Liver (tissue), 9 donors: ENCODE results near the gene MESD. TPM values are rescaled to one million over a fixed set of nuclear protein-coding genes. Genes with fewer than 3 reads are reported as not detected.

Source experiments
- DNase-seq: peaks from one replicate; pipeline ENCODE4 v3.0.0-alpha.2; 2017; ENCODE audit warnings: low spot score
- H3K27ac ChIP-seq, 2 donors: one replicate each; pipeline ENCODE4 v1.7.0; 2013; ENCODE audit warnings: inconsistent platforms in 2 of 2, low read length in 2 of 2, control low read depth in 1 of 2, low read depth in 1 of 2, mild to moderate bottlenecking in 1 of 2
- H3K27me3 ChIP-seq, 4 donors: one replicate each; pipeline versions ENCODE4 v1.6.1 to v1.7.0; 2013; ENCODE audit warnings: low read length in 3 of 4, inconsistent platforms in 1 of 4, mild to moderate bottlenecking in 1 of 4, moderate library complexity in 1 of 4; ENCODE audit not compliant: control insufficient read depth in 4 of 4, insufficient read depth in 4 of 4
- H3K36me3 ChIP-seq, 4 donors: one replicate each; pipeline versions ENCODE4 v1.6.1 to v1.7.0; 2013; ENCODE audit warnings: low read length in 3 of 4, mild to moderate bottlenecking in 3 of 4, low read depth in 1 of 4, moderate library complexity in 1 of 4; ENCODE audit not compliant: control insufficient read depth in 4 of 4, insufficient read depth in 3 of 4
- H3K4me1 ChIP-seq, 4 donors: one replicate each; pipeline versions ENCODE4 v1.6.1 to v1.7.0; 2013; ENCODE audit warnings: low read length in 3 of 4, mild to moderate bottlenecking in 3 of 4, moderate library complexity in 1 of 4; ENCODE audit not compliant: control insufficient read depth in 4 of 4, insufficient read depth in 4 of 4
- H3K4me3 ChIP-seq, 3 donors: one replicate each; pipeline versions ENCODE4 v1.6.1 to v1.7.0; 2013; ENCODE audit warnings: low read length in 3 of 3, control low read depth in 1 of 3, low read depth in 1 of 3, mild to moderate bottlenecking in 1 of 3
- H3K9ac ChIP-seq, 2 donors: one replicate each; pipeline ENCODE4 v1.7.0; 2013; ENCODE audit warnings: low read length in 2 of 2, mild to moderate bottlenecking in 2 of 2, moderate library complexity in 2 of 2, control low read depth in 1 of 2, low read depth in 1 of 2
- H3K9me3 ChIP-seq, 4 donors: one replicate each; pipeline versions ENCODE4 v1.6.1 to v1.7.0; 2013; ENCODE audit warnings: low read length in 3 of 4; ENCODE audit not compliant: control insufficient read depth in 4 of 4
- EGR1 ChIP-seq, 2 donors: IDR thresholded peaks; 2 replicates each; pipeline ENCODE4 v1.6.1; 2016 to 2018; ENCODE audit warnings: antibody characterized with exemption in 2 of 2, low read depth in 2 of 2
- FOXA2 ChIP-seq: IDR thresholded peaks from 2 replicates; pipeline ENCODE4 v1.6.1; 2016; ENCODE audit warnings: antibody characterized with exemption
- GABPA ChIP-seq, 2 donors: IDR thresholded peaks in 1 of 2; conservative IDR thresholded peaks in 1 of 2; 2 replicates each; pipeline ENCODE4 v1.6.1; 2016; ENCODE audit warnings: antibody characterized with exemption in 2 of 2, mild to moderate bottlenecking in 1 of 2, moderate library complexity in 1 of 2
- HNF4A ChIP-seq, 2 donors: conservative IDR thresholded peaks; 2 replicates each; pipeline ENCODE4 v1.6.1; 2016; ENCODE audit warnings: antibody characterized with exemption in 2 of 2, mild to moderate bottlenecking in 2 of 2
- HNF4G ChIP-seq: IDR thresholded peaks from 2 replicates; pipeline ENCODE4 v1.6.1; 2016; ENCODE audit warnings: antibody characterized with exemption
- JUND ChIP-seq, 2 donors: IDR thresholded peaks; 2 replicates each; pipeline ENCODE4 v1.6.1; 2016; ENCODE audit warnings: antibody characterized with exemption in 2 of 2
- NR2F2 ChIP-seq: IDR thresholded peaks from 2 replicates; pipeline ENCODE4 v1.6.1; 2016; ENCODE audit warnings: antibody characterized with exemption
- RAD21 ChIP-seq, 2 donors: IDR thresholded peaks; 2 replicates each; pipeline ENCODE4 v1.6.1; 2016; ENCODE audit warnings: antibody characterized with exemption in 2 of 2, mild to moderate bottlenecking in 2 of 2
- REST ChIP-seq: IDR thresholded peaks from 2 replicates; pipeline ENCODE4 v1.6.1; 2016; ENCODE audit warnings: antibody characterized with exemption, mild to moderate bottlenecking
- RXRA ChIP-seq, 2 donors: IDR thresholded peaks; 2 replicates each; pipeline ENCODE4 v1.6.1; 2017 to 2018; ENCODE audit warnings: antibody characterized with exemption in 2 of 2, mild to moderate bottlenecking in 1 of 2
- SP1 ChIP-seq: IDR thresholded peaks from 2 replicates; pipeline ENCODE4 v1.6.1; 2018; ENCODE audit warnings: antibody characterized with exemption, mild to moderate bottlenecking
- TAF1 ChIP-seq: conservative IDR thresholded peaks from 2 replicates; pipeline ENCODE4 v1.6.1; 2016; ENCODE audit warnings: antibody characterized with exemption, mild to moderate bottlenecking
- WGBS: extraction: QIAGEN DNeasy Blood & Tissue Kit; methylation state at CpG from one replicate; pipeline ENCODE4 v1.1.7; 2013; 5-methylcytosine and 5-hydroxymethylcytosine counted together
- polyA plus RNA-seq, 2 donors: library from polyadenylated mRNA; stranded (reverse) in 1 of 2; unstranded in 1 of 2; fragments of 200-250 nt in 1 of 2; fragments of >200 nt in 1 of 2; fragmentation: Nextera tagmentation in 1 of 2; extraction: Ambion mirVana in 1 of 2; gene quantifications; one replicate each; pipeline versions ENCODE4 v1.2.1 to v1.2.3, GENCODE V29; 2013 to 2015
- total RNA-seq, 2 donors: library from RNA; depleted of rRNA; stranded (reverse); fragments of >200 nt; gene quantifications; one replicate each; pipeline ENCODE4 v1.2.3, GENCODE V29; 2014
- TF ChIP-seq, protein P1 (sequence below): IDR thresholded peaks from 2 replicates; pipeline ENCODE4 v1.6.1; 2016; ENCODE audit warnings: antibody characterized with exemption
- TF ChIP-seq, protein P2 (sequence below): fragments of 150-350 bp; IDR thresholded peaks from 2 replicates; pipeline ENCODE4 v1.5.1; 2017; ENCODE audit warnings: improper control_type of control experiment, low read depth, low read length; ENCODE audit not compliant: missing input control
- TF ChIP-seq, protein P3 (sequence below): IDR thresholded peaks from 2 replicates; pipeline ENCODE4 v1.6.1; 2016; ENCODE audit warnings: antibody characterized with exemption
- TF ChIP-seq, protein P4 (sequence below): IDR thresholded peaks from 2 replicates; pipeline ENCODE4 v1.6.1; 2016; ENCODE audit warnings: antibody characterized with exemption
- donor health status: healthy.
- donor health status: healthy.
- donor health status: healthy.
- donor health status: healthy.
- donor health status: healthy.

The MESD gene
- total and polyA plus RNA-seq, 4 donors = 15.3 to 24.0 (median 17.0) TPM

- WGBS = 96% methylated on average over 1 of the region's 1 CpG
- no peak for TF ChIP-seq GABPA (IDR thresholded peaks at IDR 0.05 in 1 of 2, conservative IDR thresholded peaks at IDR 0.05 in 1 of 2)
- TF ChIP-seq, protein P1, sequence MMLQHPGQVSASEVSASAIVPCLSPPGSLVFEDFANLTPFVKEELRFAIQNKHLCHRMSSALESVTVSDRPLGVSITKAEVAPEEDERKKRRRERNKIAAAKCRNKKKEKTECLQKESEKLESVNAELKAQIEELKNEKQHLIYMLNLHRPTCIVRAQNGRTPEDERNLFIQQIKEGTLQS = no peak
- TF ChIP-seq, protein P2, sequence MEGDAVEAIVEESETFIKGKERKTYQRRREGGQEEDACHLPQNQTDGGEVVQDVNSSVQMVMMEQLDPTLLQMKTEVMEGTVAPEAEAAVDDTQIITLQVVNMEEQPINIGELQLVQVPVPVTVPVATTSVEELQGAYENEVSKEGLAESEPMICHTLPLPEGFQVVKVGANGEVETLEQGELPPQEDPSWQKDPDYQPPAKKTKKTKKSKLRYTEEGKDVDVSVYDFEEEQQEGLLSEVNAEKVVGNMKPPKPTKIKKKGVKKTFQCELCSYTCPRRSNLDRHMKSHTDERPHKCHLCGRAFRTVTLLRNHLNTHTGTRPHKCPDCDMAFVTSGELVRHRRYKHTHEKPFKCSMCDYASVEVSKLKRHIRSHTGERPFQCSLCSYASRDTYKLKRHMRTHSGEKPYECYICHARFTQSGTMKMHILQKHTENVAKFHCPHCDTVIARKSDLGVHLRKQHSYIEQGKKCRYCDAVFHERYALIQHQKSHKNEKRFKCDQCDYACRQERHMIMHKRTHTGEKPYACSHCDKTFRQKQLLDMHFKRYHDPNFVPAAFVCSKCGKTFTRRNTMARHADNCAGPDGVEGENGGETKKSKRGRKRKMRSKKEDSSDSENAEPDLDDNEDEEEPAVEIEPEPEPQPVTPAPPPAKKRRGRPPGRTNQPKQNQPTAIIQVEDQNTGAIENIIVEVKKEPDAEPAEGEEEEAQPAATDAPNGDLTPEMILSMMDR = peak; percentile 66
- no peak for TF ChIP-seq NR2F2
- TF ChIP-seq, protein P3, sequence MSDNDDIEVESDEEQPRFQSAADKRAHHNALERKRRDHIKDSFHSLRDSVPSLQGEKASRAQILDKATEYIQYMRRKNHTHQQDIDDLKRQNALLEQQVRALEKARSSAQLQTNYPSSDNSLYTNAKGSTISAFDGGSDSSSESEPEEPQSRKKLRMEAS = no peak
- no peak for TF ChIP-seq SP1
- no peak for TF ChIP-seq JUND (IDR thresholded peaks at IDR 0.05)
- TF ChIP-seq, protein P4, sequence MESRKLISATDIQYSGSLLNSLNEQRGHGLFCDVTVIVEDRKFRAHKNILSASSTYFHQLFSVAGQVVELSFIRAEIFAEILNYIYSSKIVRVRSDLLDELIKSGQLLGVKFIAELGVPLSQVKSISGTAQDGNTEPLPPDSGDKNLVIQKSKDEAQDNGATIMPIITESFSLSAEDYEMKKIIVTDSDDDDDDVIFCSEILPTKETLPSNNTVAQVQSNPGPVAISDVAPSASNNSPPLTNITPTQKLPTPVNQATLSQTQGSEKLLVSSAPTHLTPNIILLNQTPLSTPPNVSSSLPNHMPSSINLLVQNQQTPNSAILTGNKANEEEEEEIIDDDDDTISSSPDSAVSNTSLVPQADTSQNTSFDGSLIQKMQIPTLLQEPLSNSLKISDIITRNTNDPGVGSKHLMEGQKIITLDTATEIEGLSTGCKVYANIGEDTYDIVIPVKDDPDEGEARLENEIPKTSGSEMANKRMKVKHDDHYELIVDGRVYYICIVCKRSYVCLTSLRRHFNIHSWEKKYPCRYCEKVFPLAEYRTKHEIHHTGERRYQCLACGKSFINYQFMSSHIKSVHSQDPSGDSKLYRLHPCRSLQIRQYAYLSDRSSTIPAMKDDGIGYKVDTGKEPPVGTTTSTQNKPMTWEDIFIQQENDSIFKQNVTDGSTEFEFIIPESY = no peak
- TF ChIP-seq RAD21 (IDR thresholded peaks at IDR 0.05) = peak; percentile 84 to 91
- TF ChIP-seq HNF4G = no peak
- TF ChIP-seq REST = no peak
- no peak for TF ChIP-seq EGR1 (IDR thresholded peaks at IDR 0.05; ENCODE audit: low read depth in 2 of 2)
- TF ChIP-seq HNF4A (conservative IDR thresholded peaks at IDR 0.05) = no peak
- TF ChIP-seq FOXA2 = no peak
- no peak for TF ChIP-seq TAF1
- TF ChIP-seq RXRA (IDR thresholded peaks at IDR 0.05) = no peak
- H3K9ac ChIP-seq = no peak overlapping the region
- peaks cover 3 to 7% (median 3%) of the 10 kb centered on the region in 4 donors for H3K4me1 ChIP-seq
- H3K4me3 ChIP-seq = no peak overlapping the region
- H3K27ac ChIP-seq = no peak overlapping the region
- H3K27me3 ChIP-seq = no peaks in the 10 kb centered on the region
- no peaks in the 10 kb centered on the region for H3K36me3 ChIP-seq
- DNase-seq = no peak
- H3K9me3 ChIP-seq = no peaks in the 10 kb centered on the region
These were observed 6.6 kb upstream of the MESD start for GRCh38 chr15:80996247-80996646.

DNA sequence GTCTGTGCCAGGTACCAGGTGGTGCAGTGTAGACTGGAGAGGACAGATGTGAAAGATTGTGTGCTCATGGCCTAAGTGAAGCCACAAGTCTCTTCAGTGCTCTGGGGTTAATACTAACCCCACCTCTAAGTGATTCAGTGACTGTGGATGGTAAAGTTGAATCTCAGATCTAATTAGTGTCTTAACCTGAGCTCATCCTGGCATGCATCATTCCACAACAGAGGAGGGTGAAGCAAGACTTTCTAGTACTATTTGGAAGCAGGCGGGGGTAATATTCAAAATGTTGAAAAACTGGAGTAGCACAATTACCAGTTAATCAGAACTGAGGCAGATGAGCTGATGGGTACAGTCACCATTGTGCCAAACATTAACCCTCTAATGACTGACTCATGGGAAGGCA lies 2.8 kb upstream of the MESD start:
- 97% methylated on average over 1 of the region's 1 CpG for WGBS
- no peaks in the 10 kb centered on the region for H3K36me3 ChIP-seq
- DNase-seq = no peak
- H3K4me3 ChIP-seq = no peak overlapping the region
- H3K4me1 ChIP-seq = peaks cover 2 to 18% (median 13%) of the 10 kb centered on the region in 4 donors
- H3K9ac ChIP-seq = no peak overlapping the region
- no peaks in the 10 kb centered on the region for H3K27me3 ChIP-seq
- TF ChIP-seq SP1 = no peak
- no peak overlapping the region for H3K27ac ChIP-seq
- H3K9me3 ChIP-seq = no peaks in the 10 kb centered on the region
